Activated CD4-positive, alpha-beta T cell treated with anti-CD3 and anti-CD28 coated beads for 4 hours (primary cell): Measurements from ENCODE around the gene YTHDF2.
A peak's percentile ranks its signal among the peaks of the same experiment; 100 is the strongest.
"Not testable (repeated sequence)": the region's sequence is repeated elsewhere in the genome, so short reads cannot be mapped to it uniquely, and the experiment has no call there.

ENCODE experiments used
- DNase-seq, 2 donors: peaks; one replicate each; pipeline ENCODE4 v3.0.0-alpha.2; 2020

YTHDF2 gene

GRCh38 chr1:28761189-28761588 lies 24.4 kb downstream of the YTHDF2 start:
- no peak for DNase-seq

GRCh38 chr1:28766532-28767183 lies 29.9 kb downstream of the YTHDF2 start:
- DNase-seq = no peak

GRCh38 chr1:28770601-28771165 lies 33.9 kb downstream of the YTHDF2 start:
- DNase-seq = no peak

GRCh38 chr1:28771921-28772320 lies 35.2 kb downstream of the YTHDF2 start:
- DNase-seq = not testable (repeated sequence)

- no peak for DNase-seq
These were observed 36.4 kb downstream of the YTHDF2 start for GRCh38 chr1:28773105-28773504.

- peak; percentile 39 to 49 for DNase-seq
These were observed 38.6 kb downstream of the YTHDF2 start for GRCh38 chr1:28775121-28775942.

- no peak for DNase-seq
These were observed 39.6 kb downstream of the YTHDF2 start for GRCh38 chr1:28776341-28776740.

- DNase-seq = no peak
These were observed 41.3 kb downstream of the YTHDF2 start for GRCh38 chr1:28778021-28778420.

- no peak for DNase-seq
These were observed 43.1 kb downstream of the YTHDF2 start for GRCh38 chr1:28779751-28780408.

- DNase-seq = no peak
These were observed 44.6 kb downstream of the YTHDF2 start for GRCh38 chr1:28781305-28781704.

- no peak for DNase-seq
These were observed 45.3 kb downstream of the YTHDF2 start for GRCh38 chr1:28782011-28782410.

GRCh38 chr1:28783363-28783762 lies 46.6 kb downstream of the YTHDF2 start:
- DNase-seq = no peak

GRCh38 chr1:28789412-28789811 lies 52.7 kb downstream of the YTHDF2 start:
- DNase-seq = no peak

- DNase-seq = no peak
These were observed 53.1 kb downstream of the YTHDF2 start for GRCh38 chr1:28789816-28790215.

- no peak for DNase-seq
These were observed 53.8 kb downstream of the YTHDF2 start for GRCh38 chr1:28790377-28791035.

GRCh38 chr1:28791929-28792328 lies 55.2 kb downstream of the YTHDF2 start:
- not testable (repeated sequence) for DNase-seq

GRCh38 chr1:28792644-28793121 lies 55.9 kb downstream of the YTHDF2 start:
- no peak for DNase-seq

- DNase-seq = not testable (repeated sequence)
These were observed 57.8 kb downstream of the YTHDF2 start for GRCh38 chr1:28794582-28794981.

- DNase-seq = no peak
These were observed 59.8 kb downstream of the YTHDF2 start for GRCh38 chr1:28796352-28797211.

GRCh38 chr1:28800324-28800723 lies 63.6 kb downstream of the YTHDF2 start:
- DNase-seq = no peak

- DNase-seq = no peak
These were observed 64.7 kb downstream of the YTHDF2 start for GRCh38 chr1:28801461-28801860.

- DNase-seq = no peak
These were observed 66.3 kb downstream of the YTHDF2 start for GRCh38 chr1:28803051-28803450.
